ENCODE data around the gene UQCRC2. TPM values are rescaled to one million over a fixed set of nuclear protein-coding genes. Genes with fewer than 3 reads are reported as not detected.
A peak's percentile ranks its signal among the peaks of the same experiment; 100 is the strongest.

UQCRC2 gene
- total RNA-seq, 1 experiment from 2014 or later: 299 TPM

DNA sequence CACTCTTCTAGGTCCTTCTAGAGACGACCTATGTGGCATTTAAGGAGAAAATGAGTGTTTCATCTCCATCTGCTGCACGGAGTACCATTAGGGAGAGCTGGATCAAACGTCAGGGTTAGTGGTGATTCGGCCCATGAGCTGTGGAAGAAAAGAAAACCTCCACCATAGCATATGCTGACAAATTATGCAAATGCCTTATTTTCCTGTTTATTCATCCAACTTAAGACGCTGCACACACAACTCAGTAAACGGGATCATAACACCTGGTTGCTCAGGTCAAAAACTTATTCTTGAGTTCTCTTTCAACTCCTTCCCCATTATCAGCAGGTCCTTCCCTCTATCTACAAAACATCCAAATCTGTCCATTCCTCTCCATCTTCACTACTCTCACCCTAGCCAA, 53.5 kb downstream of the UQCRC2 start:
- CTCF ChIA-PET: interaction anchor here (0.6 kb wide), 1 partner anchor 95 kb away, joined by 3 read pairs; no protein-coding TSS in a partner anchor
- Histone ChIP-seq H3K9me3 (ENCODE audit: insufficient read depth, low read depth) (no peaks in the 10 kb centered on the region), H3K79me2 (ENCODE audit: low read depth) (peaks cover 44% of the 10 kb centered on the region), H3F3A (ENCODE audit: insufficient read depth, low read depth) (peaks cover 13% of the 10 kb centered on the region; the same call in 1 of the 2 replicates), H3K4me3 (peak overlapping the region; percentile 89; the same call in 1 of the 2 replicates), H3K9me2 (ENCODE audit: insufficient read depth) (no peaks in the 10 kb centered on the region), H3K36me3 (ENCODE audit: low read depth) (no peaks in the 10 kb centered on the region), H3K27me3 (ENCODE audit: insufficient read depth, low read depth) (no peaks in the 10 kb centered on the region), H3K27ac (no peak overlapping the region), H2AFZ (peak overlapping the region; percentile 97; the same call in 1 of the 2 replicates), H3K4me2 (peak overlapping the region; percentile 93), H3K4me1 (replicated peaks; ENCODE audit: insufficient read depth) (peaks cover 33% of the 10 kb centered on the region), H4K20me1 (ENCODE audit: insufficient read depth) (0 out of 2 replicates have a peak, but pooled peaks cover under 1% of the 10 kb centered on the region)
- intact Hi-C loops (cut with micrococcal nuclease; ENCODE audit: unreplicated experiment): loop anchor here (1.0 kb wide), 1 partner anchor 20 kb away; no protein-coding TSS in a partner anchor
- no peak for DNase-seq
- BruUV-seq (replicated peaks): no TSS peak
- POLR2A ChIA-PET (ENCODE audit: unreplicated experiment): no interaction called here
- TF ChIP-seq, protein P1, sequence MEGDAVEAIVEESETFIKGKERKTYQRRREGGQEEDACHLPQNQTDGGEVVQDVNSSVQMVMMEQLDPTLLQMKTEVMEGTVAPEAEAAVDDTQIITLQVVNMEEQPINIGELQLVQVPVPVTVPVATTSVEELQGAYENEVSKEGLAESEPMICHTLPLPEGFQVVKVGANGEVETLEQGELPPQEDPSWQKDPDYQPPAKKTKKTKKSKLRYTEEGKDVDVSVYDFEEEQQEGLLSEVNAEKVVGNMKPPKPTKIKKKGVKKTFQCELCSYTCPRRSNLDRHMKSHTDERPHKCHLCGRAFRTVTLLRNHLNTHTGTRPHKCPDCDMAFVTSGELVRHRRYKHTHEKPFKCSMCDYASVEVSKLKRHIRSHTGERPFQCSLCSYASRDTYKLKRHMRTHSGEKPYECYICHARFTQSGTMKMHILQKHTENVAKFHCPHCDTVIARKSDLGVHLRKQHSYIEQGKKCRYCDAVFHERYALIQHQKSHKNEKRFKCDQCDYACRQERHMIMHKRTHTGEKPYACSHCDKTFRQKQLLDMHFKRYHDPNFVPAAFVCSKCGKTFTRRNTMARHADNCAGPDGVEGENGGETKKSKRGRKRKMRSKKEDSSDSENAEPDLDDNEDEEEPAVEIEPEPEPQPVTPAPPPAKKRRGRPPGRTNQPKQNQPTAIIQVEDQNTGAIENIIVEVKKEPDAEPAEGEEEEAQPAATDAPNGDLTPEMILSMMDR (conservative IDR thresholded peaks at IDR 0.05): no peak
- TF ChIP-seq EZH2 (IDR thresholded peaks at IDR 0.05; ENCODE audit: low read depth): no peak

DNA sequence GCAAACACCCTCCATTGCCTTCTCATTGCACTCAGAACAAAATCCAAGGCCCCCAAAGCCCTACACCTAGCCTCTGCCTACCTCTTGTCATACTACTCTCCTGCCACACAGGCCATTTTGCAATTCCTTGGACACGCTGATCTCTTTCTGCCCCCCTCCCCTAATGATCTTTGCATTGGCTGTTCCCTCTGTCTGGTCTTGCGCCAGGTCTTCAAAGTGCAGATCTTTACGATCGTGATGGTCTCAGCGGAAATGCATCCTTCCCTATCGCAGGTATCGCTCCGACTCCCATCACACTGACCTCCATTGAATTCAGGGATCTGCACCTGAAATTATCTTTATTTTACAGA, 54.0 kb downstream of the UQCRC2 start:
- POLR2A ChIA-PET (ENCODE audit: unreplicated experiment): no interaction called here
- H3K4me1 ChIP-seq (replicated peaks; ENCODE audit: insufficient read depth): peaks cover 28% of the 10 kb centered on the region
- intact Hi-C loops (cut with micrococcal nuclease; ENCODE audit: unreplicated experiment): loop anchor here (1.0 kb wide), 1 partner anchor 19 kb away; no protein-coding TSS in a partner anchor
- H3K36me3 ChIP-seq (ENCODE audit: low read depth): no peaks in the 10 kb centered on the region
- BruUV-seq (replicated peaks): no TSS peak
- peak overlapping the region; percentile 54 for H3K27ac ChIP-seq
- H3K9me3 ChIP-seq (ENCODE audit: insufficient read depth, low read depth): no peaks in the 10 kb centered on the region
- H3K79me2 ChIP-seq (ENCODE audit: low read depth): peaks cover 49% of the 10 kb centered on the region
- peaks cover 8% of the 10 kb centered on the region; the same call in 1 of the 2 replicates for H3F3A ChIP-seq (ENCODE audit: insufficient read depth, low read depth)
- H2AFZ ChIP-seq: peak overlapping the region; percentile 97
- no peak for TF ChIP-seq EZH2 (IDR thresholded peaks at IDR 0.05; ENCODE audit: low read depth)
- TF ChIP-seq, protein P1 (conservative IDR thresholded peaks at IDR 0.05): no peak
- no peaks in the 10 kb centered on the region for H3K9me2 ChIP-seq (ENCODE audit: insufficient read depth)
- H3K27me3 ChIP-seq (ENCODE audit: insufficient read depth, low read depth): no peaks in the 10 kb centered on the region
- CTCF ChIA-PET: interaction anchor here (0.6 to 1.4 kb wide), 4 partner anchors 19 to 181 kb away, joined by 3 to 7 read pairs (median 4); no protein-coding TSS in a partner anchor
- H3K4me3 ChIP-seq: peak overlapping the region; percentile 89
- no peak for DNase-seq
- H4K20me1 ChIP-seq (ENCODE audit: insufficient read depth): 0 out of 2 replicates have a peak, but pooled peaks cover 4% of the 10 kb centered on the region
- H3K4me2 ChIP-seq: peak overlapping the region; percentile 93

DNA sequence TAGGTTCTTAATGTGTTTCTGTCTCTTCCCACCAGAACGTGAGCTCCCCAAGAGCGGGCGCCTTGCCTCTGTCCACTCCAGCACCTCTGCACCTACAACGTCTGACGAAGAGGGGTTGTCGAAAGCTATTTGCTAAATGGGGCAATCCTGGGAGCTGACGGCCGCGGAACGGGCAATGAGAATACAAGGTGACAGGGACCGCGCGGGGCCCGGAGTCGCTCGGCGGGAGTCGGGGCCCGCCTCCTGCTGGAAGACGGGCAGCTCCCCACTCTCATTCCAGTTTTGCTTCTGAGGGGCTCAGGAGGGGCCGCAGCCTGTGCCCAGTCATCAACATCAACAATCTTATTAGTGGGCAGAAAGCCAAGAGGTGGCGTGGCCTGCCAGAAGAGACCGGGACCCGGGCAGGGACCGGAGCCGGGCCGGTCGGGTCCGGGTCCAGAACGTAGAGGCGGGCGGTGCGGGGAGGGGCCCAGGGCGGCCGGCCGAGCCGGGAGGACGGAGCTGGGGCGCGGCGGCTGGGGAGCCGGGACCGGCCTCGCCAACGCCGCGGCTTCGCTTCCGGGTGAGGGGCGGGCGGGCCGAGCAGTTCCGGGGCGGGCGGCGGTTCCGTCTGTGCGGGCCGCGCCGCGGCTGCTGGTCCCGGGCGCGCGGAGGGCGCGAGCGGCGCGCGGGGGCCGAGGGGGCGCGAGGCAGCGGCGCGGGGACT, 54.5 kb downstream of the UQCRC2 start, which contains the start of gene MOSMO:
TSS of gene MOSMO (plus strand) at position 603 of the 706 bp plus-strand sequence. CDS start 191 bp downstream, outside the sequence.
- POLR2A ChIA-PET (ENCODE audit: unreplicated experiment): interaction anchor here (0.6 kb wide), 2 partner anchors 175 to 226 kb away, joined by 3 to 9 read pairs; no protein-coding TSS in a partner anchor
- no peaks in the 10 kb centered on the region for H3K27me3 ChIP-seq (ENCODE audit: insufficient read depth, low read depth)
- CTCF ChIA-PET: interaction anchor here (0.8 to 1.4 kb wide), 4 partner anchors 19 to 181 kb away, joined by 3 to 7 read pairs (median 6); no protein-coding TSS in a partner anchor
- H4K20me1 ChIP-seq (ENCODE audit: insufficient read depth): 0 out of 2 replicates have a peak, but pooled peaks cover 4% of the 10 kb centered on the region
- no peaks in the 10 kb centered on the region for H3K9me2 ChIP-seq (ENCODE audit: insufficient read depth)
- TF ChIP-seq, protein P1 (conservative IDR thresholded peaks at IDR 0.05): 0 out of 2 replicates have a peak, but pooled peaks have one; percentile 21
- TF ChIP-seq EZH2 (IDR thresholded peaks at IDR 0.05; ENCODE audit: low read depth): no peak
- peak within 1 kb of the TSS; percentile 96 for H3K4me2 ChIP-seq
- TSS peak; percentile 71 for BruUV-seq (replicated peaks)
- H3K4me1 ChIP-seq (replicated peaks; ENCODE audit: insufficient read depth): peaks cover 26% of the 10 kb centered on the region
- H2AFZ ChIP-seq: peak within 1 kb of the TSS; percentile 97
- peak within 1 kb of the TSS; percentile 100 for H3K4me3 ChIP-seq
- peak within 1 kb of the TSS; percentile 54 for H3K27ac ChIP-seq
- peaks cover 8% of the 10 kb centered on the region; the same call in 1 of the 2 replicates for H3F3A ChIP-seq (ENCODE audit: insufficient read depth, low read depth)
- DNase-seq: peak; percentile 66 to 70
- peaks cover 54% of the 10 kb centered on the region for H3K79me2 ChIP-seq (ENCODE audit: low read depth)
- H3K36me3 ChIP-seq (ENCODE audit: low read depth): no peaks in the 10 kb centered on the region
- intact Hi-C loops (cut with micrococcal nuclease; ENCODE audit: unreplicated experiment): loop anchor here (1.0 kb wide), 1 partner anchor 19 kb away; no protein-coding TSS in a partner anchor
- H3K9me3 ChIP-seq (ENCODE audit: insufficient read depth, low read depth): no peaks in the 10 kb centered on the region

All from PC-9 (cell line).